Testis (tissue), 3 donors: ENCODE results near the gene MAPK1IP1L. TPM values are rescaled to one million over a fixed set of nuclear protein-coding genes. Genes with fewer than 3 reads are reported as not detected.
A peak's percentile ranks its signal among the peaks of the same experiment; 100 is the strongest.

Source experiments
- DNase-seq: peaks from one replicate; pipeline ENCODE4 v3.0.0-alpha.2; 2019
- H3K27ac ChIP-seq, 2 donors: fragments of 200-600 bp; sonication (generic); one replicate each; pipeline ENCODE4 v1.5.1; 2019
- H3K27me3 ChIP-seq: fragments of 200-600 bp; sonication (generic); one replicate; pipeline ENCODE4 v1.5.1; 2019
- H3K36me3 ChIP-seq: fragments of 200-600 bp; sonication (generic); one replicate; pipeline ENCODE4 v1.5.1; 2017; ENCODE audit warnings: low read depth; ENCODE audit errors: missing control alignments
- H3K4me1 ChIP-seq: fragments of 200-600 bp; sonication (generic); one replicate; pipeline ENCODE4 v1.5.1; 2019
- H3K4me3 ChIP-seq, 2 donors: fragments of 200-600 bp; sonication (generic); one replicate each; pipeline ENCODE4 v1.5.1; 2017 to 2019
- H3K9me3 ChIP-seq: fragments of 200-600 bp; sonication (generic); one replicate; pipeline ENCODE4 v1.5.1; 2017
- POLR2A ChIP-seq: fragments of 450-650 bp; IDR thresholded peaks from one replicate; pipeline ENCODE4 v1.6.1; 2017; ENCODE audit warnings: antibody characterized with exemption, mild to moderate bottlenecking, moderate library complexity
- WGBS, 2 donors: methylation state at CpG; one replicate each; pipeline ENCODE4 v1.1.5; 2018; 5-methylcytosine and 5-hydroxymethylcytosine counted together
- intact Hi-C: fragments of 100-400 bp; cut with DNase I; formaldehyde crosslinking; loops from one replicate; pipeline ENCODE4 v1.15.1; 2023; ENCODE audit warnings: low total_unique reads
- polyA plus RNA-seq: library from polyadenylated mRNA; stranded (reverse); fragments of 350-450 nt; fragmentation: Illumina TruSeq; extraction: RNeasy Lipid Tissue Mini Kit (QIAGEN cat#74804); gene quantifications from one replicate; pipeline ENCODE4 v1.2.3, GENCODE V29; 2014; ENCODE audit warnings: low read depth, low replicate concordance; ENCODE audit not compliant: insufficient read depth
- total RNA-seq, 2 donors: library from RNA; depleted of rRNA; stranded (reverse); fragments of >200 nt; gene quantifications; one replicate each; pipeline ENCODE4 v1.2.3, GENCODE V29; 2016
- TF ChIP-seq, protein P1 (sequence below), 3 experiments: fragments of 450-650 bp in 2 of 3; fragments of 200-600 bp in 1 of 3; sonication (generic) in 1 of 3; IDR thresholded peaks; one replicate each; pipeline ENCODE4 v1.5.1; 2016 to 2019; ENCODE audit warnings: antibody characterized with exemption in 3 of 3, mild to moderate bottlenecking in 2 of 3, moderate library complexity in 1 of 3

MAPK1IP1L gene
- total and polyA plus RNA-seq, 3 donors from 2014 or later, result 87.0 to 146 (median 105) TPM

DNA sequence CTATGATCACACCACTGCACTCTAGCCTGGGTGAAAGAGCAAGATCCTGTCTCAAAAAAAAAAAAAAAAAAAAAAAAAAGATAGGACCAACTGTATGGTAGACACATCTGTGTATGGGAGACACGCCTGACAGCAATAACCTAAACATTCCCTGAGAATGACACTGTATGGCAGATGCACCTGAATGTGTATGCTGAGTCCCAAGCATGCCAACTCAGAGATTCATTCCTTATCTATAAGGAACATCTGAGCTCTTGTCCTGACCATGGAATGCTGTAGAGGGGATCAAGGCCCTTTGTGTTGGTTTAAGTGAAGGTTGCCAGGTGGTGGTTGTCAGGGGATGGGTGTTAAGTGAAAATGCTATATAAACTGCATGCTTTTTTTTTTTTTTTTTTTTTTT, 58.4 kb downstream of the MAPK1IP1L start:
- H3K9me3 ChIP-seq, result no peaks in the 10 kb centered on the region
- WGBS, 2 donors, result 93 to 100% methylated on average over 1 of the region's 1 CpG

GRCh38 chr14:55111122-55111708, 59.8 kb downstream of the MAPK1IP1L start:
- Histone ChIP-seq H3K4me3 (no peak overlapping the region), H3K4me1 (peaks cover 29% of the 10 kb centered on the region), H3K27ac (no peak overlapping the region), H3K27me3 (no peaks in the 10 kb centered on the region), H3K36me3 (no peaks in the 10 kb centered on the region), H3K9me3 (no peaks in the 10 kb centered on the region)
- no peak for TF ChIP-seq POLR2A
- TF ChIP-seq, protein P1, sequence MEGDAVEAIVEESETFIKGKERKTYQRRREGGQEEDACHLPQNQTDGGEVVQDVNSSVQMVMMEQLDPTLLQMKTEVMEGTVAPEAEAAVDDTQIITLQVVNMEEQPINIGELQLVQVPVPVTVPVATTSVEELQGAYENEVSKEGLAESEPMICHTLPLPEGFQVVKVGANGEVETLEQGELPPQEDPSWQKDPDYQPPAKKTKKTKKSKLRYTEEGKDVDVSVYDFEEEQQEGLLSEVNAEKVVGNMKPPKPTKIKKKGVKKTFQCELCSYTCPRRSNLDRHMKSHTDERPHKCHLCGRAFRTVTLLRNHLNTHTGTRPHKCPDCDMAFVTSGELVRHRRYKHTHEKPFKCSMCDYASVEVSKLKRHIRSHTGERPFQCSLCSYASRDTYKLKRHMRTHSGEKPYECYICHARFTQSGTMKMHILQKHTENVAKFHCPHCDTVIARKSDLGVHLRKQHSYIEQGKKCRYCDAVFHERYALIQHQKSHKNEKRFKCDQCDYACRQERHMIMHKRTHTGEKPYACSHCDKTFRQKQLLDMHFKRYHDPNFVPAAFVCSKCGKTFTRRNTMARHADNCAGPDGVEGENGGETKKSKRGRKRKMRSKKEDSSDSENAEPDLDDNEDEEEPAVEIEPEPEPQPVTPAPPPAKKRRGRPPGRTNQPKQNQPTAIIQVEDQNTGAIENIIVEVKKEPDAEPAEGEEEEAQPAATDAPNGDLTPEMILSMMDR (IDR thresholded peaks at IDR 0.05), result no peak
- WGBS, 2 donors, result 97% methylated on average over 8 to 10 of the region's 10 CpGs
- DNase-seq, result no peak
- intact Hi-C loops, result no loop called here

More for the DNA sequence above, 58.4 kb downstream of the MAPK1IP1L start:
- intact Hi-C loops, result no loop called here
- TF ChIP-seq, protein P1 (IDR thresholded peaks at IDR 0.05), result no peak
- no peak for TF ChIP-seq POLR2A
- H3K4me1 ChIP-seq, result peaks cover 21% of the 10 kb centered on the region
- H3K27ac ChIP-seq, result no peak overlapping the region
- H3K36me3 ChIP-seq, result no peaks in the 10 kb centered on the region
- H3K27me3 ChIP-seq, result no peaks in the 10 kb centered on the region
- DNase-seq, result no peak
- H3K4me3 ChIP-seq, result no peak overlapping the region

DNA sequence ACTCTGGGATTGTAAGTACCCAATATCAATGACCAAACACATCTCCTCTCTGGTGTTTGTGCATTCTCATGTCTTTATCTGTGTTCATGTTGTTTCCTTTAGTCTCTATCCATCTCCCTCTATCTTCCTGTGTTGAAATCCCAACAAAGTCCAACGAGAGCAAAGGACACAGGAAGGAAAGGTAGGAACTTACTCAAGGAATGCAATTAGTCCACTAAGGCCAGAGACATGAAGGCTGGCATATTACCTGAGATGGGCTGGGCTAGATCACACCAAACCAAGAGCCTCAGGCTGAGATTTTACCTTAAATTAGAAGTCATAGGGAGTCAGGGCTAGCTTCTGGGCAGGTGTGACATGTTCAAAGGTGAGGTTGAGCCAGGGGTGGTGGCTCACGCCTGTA, 63.3 kb downstream of the MAPK1IP1L start:
- TF ChIP-seq POLR2A, result no peak
- TF ChIP-seq, protein P1 (IDR thresholded peaks at IDR 0.05), result no peak
- Histone ChIP-seq H3K27me3 (no peaks in the 10 kb centered on the region), H3K27ac (no peak overlapping the region), H3K4me1 (peaks cover 42% of the 10 kb centered on the region), H3K36me3 (no peaks in the 10 kb centered on the region), H3K9me3 (no peaks in the 10 kb centered on the region), H3K4me3 (no peak overlapping the region)
- intact Hi-C loops, result no loop called here
- WGBS, 2 donors, result 83 to 89% methylated on average over 2 of the region's 2 CpGs
- no peak for DNase-seq

- intact Hi-C loops, result no loop called here
- peaks cover 48% of the 10 kb centered on the region for H3K4me1 ChIP-seq
- no peaks in the 10 kb centered on the region for H3K9me3 ChIP-seq
- no peak overlapping the region for H3K27ac ChIP-seq
- peak; percentile 71 for DNase-seq
- no peak overlapping the region for H3K4me3 ChIP-seq
- H3K27me3 ChIP-seq, result no peaks in the 10 kb centered on the region
- WGBS, 2 donors, result 21 to 31% methylated on average over 3 of the region's 3 CpGs
- H3K36me3 ChIP-seq, result no peaks in the 10 kb centered on the region
- TF ChIP-seq, protein P1 (IDR thresholded peaks at IDR 0.05), result no peak
Observed at GRCh38 chr14:55115460-55115859, 64.0 kb downstream of the MAPK1IP1L start.

GRCh38 chr14:55115861-55116245, 64.4 kb downstream of the MAPK1IP1L start:
- H3K27me3 ChIP-seq, result no peaks in the 10 kb centered on the region
- no peaks in the 10 kb centered on the region for H3K9me3 ChIP-seq
- TF ChIP-seq, protein P1 (IDR thresholded peaks at IDR 0.05), result no peak
- TF ChIP-seq POLR2A, result no peak
- H3K36me3 ChIP-seq, result no peaks in the 10 kb centered on the region
- no peak overlapping the region for H3K4me3 ChIP-seq
- H3K27ac ChIP-seq, result peak overlapping the region; percentile 0 to 91
- peaks cover 52% of the 10 kb centered on the region for H3K4me1 ChIP-seq
- DNase-seq, result no peak
- WGBS, 2 donors, result 65 to 76% methylated on average over 4 of the region's 4 CpGs
- intact Hi-C loops, result no loop called here
